Testis (tissue), 2 donors: ENCODE results near the gene CD40LG.

Source experiments
- POLR2A ChIP-seq: fragments of 450-650 bp; IDR thresholded peaks from one replicate; pipeline ENCODE4 v1.6.1; 2017; ENCODE audit warnings: antibody characterized with exemption, mild to moderate bottlenecking, moderate library complexity
- TF ChIP-seq, protein P1 (sequence below), 3 experiments: fragments of 450-650 bp in 2 of 3; fragments of 200-600 bp in 1 of 3; sonication (generic) in 1 of 3; IDR thresholded peaks; one replicate each; pipeline ENCODE4 v1.5.1; 2016 to 2019; ENCODE audit warnings: antibody characterized with exemption in 3 of 3, mild to moderate bottlenecking in 2 of 3, moderate library complexity in 1 of 3

DNA sequence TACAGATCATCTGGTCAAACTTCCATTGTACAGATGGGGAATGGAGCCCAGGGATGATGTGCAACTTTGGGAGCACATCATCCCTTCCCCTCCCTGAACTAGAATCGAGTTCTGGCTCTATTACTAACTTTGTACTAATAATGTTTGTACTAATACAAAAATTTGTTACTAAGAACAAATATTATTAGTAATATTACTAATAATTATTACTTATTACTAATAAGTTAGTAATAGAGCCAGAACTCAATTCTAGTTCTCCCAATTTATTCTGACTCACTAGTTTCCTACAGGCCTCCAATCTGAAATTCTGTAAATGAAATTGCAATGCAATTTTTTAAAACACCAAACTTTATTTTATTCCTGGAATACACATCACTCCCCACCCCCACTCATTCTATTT lies 47.9 kb upstream of the CD40LG start:
- TF ChIP-seq, protein P1, sequence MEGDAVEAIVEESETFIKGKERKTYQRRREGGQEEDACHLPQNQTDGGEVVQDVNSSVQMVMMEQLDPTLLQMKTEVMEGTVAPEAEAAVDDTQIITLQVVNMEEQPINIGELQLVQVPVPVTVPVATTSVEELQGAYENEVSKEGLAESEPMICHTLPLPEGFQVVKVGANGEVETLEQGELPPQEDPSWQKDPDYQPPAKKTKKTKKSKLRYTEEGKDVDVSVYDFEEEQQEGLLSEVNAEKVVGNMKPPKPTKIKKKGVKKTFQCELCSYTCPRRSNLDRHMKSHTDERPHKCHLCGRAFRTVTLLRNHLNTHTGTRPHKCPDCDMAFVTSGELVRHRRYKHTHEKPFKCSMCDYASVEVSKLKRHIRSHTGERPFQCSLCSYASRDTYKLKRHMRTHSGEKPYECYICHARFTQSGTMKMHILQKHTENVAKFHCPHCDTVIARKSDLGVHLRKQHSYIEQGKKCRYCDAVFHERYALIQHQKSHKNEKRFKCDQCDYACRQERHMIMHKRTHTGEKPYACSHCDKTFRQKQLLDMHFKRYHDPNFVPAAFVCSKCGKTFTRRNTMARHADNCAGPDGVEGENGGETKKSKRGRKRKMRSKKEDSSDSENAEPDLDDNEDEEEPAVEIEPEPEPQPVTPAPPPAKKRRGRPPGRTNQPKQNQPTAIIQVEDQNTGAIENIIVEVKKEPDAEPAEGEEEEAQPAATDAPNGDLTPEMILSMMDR (IDR thresholded peaks at IDR 0.05), result no peak
- no peak for TF ChIP-seq POLR2A
